ENCODE data around the gene DCST2.

The DCST2 gene

GRCh38 chr1:155033524-155033923, at the start of gene DCST2, which contains the start of gene DCST1:
Gene DCST2, minus strand, starts transcription at chr1:155033781. Its CDS starts 80 bp downstream, at chr1:155033701.
Gene DCST1, plus strand, starts transcription at chr1:155033824. Its CDS starts 213 bp downstream, at chr1:155034037.
- in situ Hi-C loops (cut with MboI; ENCODE audit: low sequenced_read_pairs), result no loop called here

GRCh38 chr1:155083052-155083541, 49.5 kb upstream of the DCST2 start:
- in situ Hi-C loops (cut with MboI; ENCODE audit: low sequenced_read_pairs), result no loop called here

GRCh38 chr1:155082301-155083051, 48.9 kb upstream of the DCST2 start:
- in situ Hi-C loops (cut with MboI; ENCODE audit: low sequenced_read_pairs), result no loop called here

GRCh38 chr1:155081472-155082300, 48.1 kb upstream of the DCST2 start:
- in situ Hi-C loops (cut with MboI; ENCODE audit: low sequenced_read_pairs), result no loop called here

GRCh38 chr1:155080312-155081228, 47.0 kb upstream of the DCST2 start:
- in situ Hi-C loops (cut with MboI; ENCODE audit: low sequenced_read_pairs), result no loop called here

- in situ Hi-C loops (cut with MboI; ENCODE audit: low sequenced_read_pairs), result no loop called here
These were observed 46.1 kb upstream of the DCST2 start for GRCh38 chr1:155079487-155080311.

GRCh38 chr1:155079210-155079486, 45.6 kb upstream of the DCST2 start:
- in situ Hi-C loops (cut with MboI; ENCODE audit: low sequenced_read_pairs), result no loop called here

- in situ Hi-C loops (cut with MboI; ENCODE audit: low sequenced_read_pairs), result no loop called here
These were observed 45.1 kb upstream of the DCST2 start, which contains the start of gene EFNA3 for GRCh38 chr1:155078469-155079209. Gene EFNA3, plus strand, starts transcription at chr1:155078837. Its CDS starts 105 bp downstream, at chr1:155078942.

- in situ Hi-C loops (cut with MboI; ENCODE audit: low sequenced_read_pairs), result no loop called here
These were observed 44.3 kb upstream of the DCST2 start for GRCh38 chr1:155077758-155078445.

- in situ Hi-C loops (cut with MboI; ENCODE audit: low sequenced_read_pairs), result no loop called here
These were observed 43.8 kb upstream of the DCST2 start for GRCh38 chr1:155077346-155077745.

- in situ Hi-C loops (cut with MboI; ENCODE audit: low sequenced_read_pairs), result no loop called here
These were observed 42.8 kb upstream of the DCST2 start for GRCh38 chr1:155076371-155076770.

- in situ Hi-C loops (cut with MboI; ENCODE audit: low sequenced_read_pairs), result no loop called here
These were observed 42.0 kb upstream of the DCST2 start for GRCh38 chr1:155075535-155075934.

- in situ Hi-C loops (cut with MboI; ENCODE audit: low sequenced_read_pairs), result no loop called here
These were observed 40.0 kb upstream of the DCST2 start for GRCh38 chr1:155073377-155074242.

- in situ Hi-C loops (cut with MboI; ENCODE audit: low sequenced_read_pairs), result no loop called here
These were observed 39.1 kb upstream of the DCST2 start for GRCh38 chr1:155072531-155073289.

GRCh38 chr1:155071701-155072100, 38.1 kb upstream of the DCST2 start:
- in situ Hi-C loops (cut with MboI; ENCODE audit: low sequenced_read_pairs), result no loop called here

GRCh38 chr1:155070721-155071569, 37.4 kb upstream of the DCST2 start:
- in situ Hi-C loops (cut with MboI; ENCODE audit: low sequenced_read_pairs), result no loop called here
